Stromal cell of bone marrow (primary cell): ENCODE measurements around the gene METTL2B.

Experiments used
- DNase-seq: peaks from one replicate; pipeline ENCODE4 v3.0.0-alpha.2; 2012; ENCODE audit warnings: low read depth

Gene METTL2B

GRCh38 chr7:128476402-128477335, at the start of gene METTL2B:
Gene METTL2B (plus strand): TSS chr7:128476748. CDS start chr7:128476766, 18 bp downstream.
- DNase-seq, result peak; percentile 87

- DNase-seq, result peak; percentile 32
Measured at GRCh38 chr7:128427289-128427891, 49.2 kb upstream of the METTL2B start.

- DNase-seq, result no peak
Measured at GRCh38 chr7:128430207-128430606, 46.3 kb upstream of the METTL2B start.

GRCh38 chr7:128431221-128431620, 45.3 kb upstream of the METTL2B start:
- DNase-seq, result peak; percentile 19

- DNase-seq, result no peak
Measured at GRCh38 chr7:128431754-128432153, 44.8 kb upstream of the METTL2B start.

GRCh38 chr7:128434413-128435326, 41.9 kb upstream of the METTL2B start:
- DNase-seq, result no peak

GRCh38 chr7:128435327-128435686, 41.2 kb upstream of the METTL2B start:
- no peak for DNase-seq

GRCh38 chr7:128437426-128438332, 38.9 kb upstream of the METTL2B start:
- no peak for DNase-seq

- no peak for DNase-seq
Measured at GRCh38 chr7:128442356-128442755, 34.2 kb upstream of the METTL2B start.

GRCh38 chr7:128443831-128444600, 32.5 kb upstream of the METTL2B start:
- no peak for DNase-seq

GRCh38 chr7:128446306-128446705, 30.2 kb upstream of the METTL2B start:
- no peak for DNase-seq

GRCh38 chr7:128447941-128448564, 28.5 kb upstream of the METTL2B start:
- DNase-seq, result no peak

- DNase-seq, result no peak
Measured at GRCh38 chr7:128448751-128449302, 27.7 kb upstream of the METTL2B start.

GRCh38 chr7:128450409-128450808, 26.1 kb upstream of the METTL2B start:
- DNase-seq, result no peak

- no peak for DNase-seq
Measured at GRCh38 chr7:128450913-128451312, 25.6 kb upstream of the METTL2B start.

- DNase-seq, result no peak
Measured at GRCh38 chr7:128452552-128452951, 24.0 kb upstream of the METTL2B start.

- peak; percentile 73 for DNase-seq
Measured at GRCh38 chr7:128453836-128454804, 22.4 kb upstream of the METTL2B start.

- DNase-seq, result no peak
Measured at GRCh38 chr7:128454808-128455542, 21.6 kb upstream of the METTL2B start.
